ENCODE data around the gene TLR3.
"Not testable (repeated sequence)": the region's sequence is repeated elsewhere in the genome, so short reads cannot be mapped to it uniquely, and the experiment has no call there.

The TLR3 gene

GRCh38 chr4:186068581-186069348 is at the start of gene TLR3:
TLR3 (plus strand) TSS chr4:186069156; CDS start chr4:186076620, 7,464 bp downstream.
- DNase-seq = no peak

GRCh38 chr4:186019269-186019668 is 49.7 kb upstream of the TLR3 start:
- DNase-seq = no peak

GRCh38 chr4:186020106-186020792 is 48.7 kb upstream of the TLR3 start:
- DNase-seq = no peak

- no peak for DNase-seq
Measured at GRCh38 chr4:186020793-186021407, 48.1 kb upstream of the TLR3 start.

GRCh38 chr4:186021461-186022167 is 47.3 kb upstream of the TLR3 start:
- DNase-seq = no peak

- no peak for DNase-seq
Measured at GRCh38 chr4:186023975-186024374, 45.0 kb upstream of the TLR3 start.

GRCh38 chr4:186024637-186025407 is 44.1 kb upstream of the TLR3 start:
- DNase-seq = no peak

- DNase-seq = no peak
Measured at GRCh38 chr4:186025408-186025690, 43.6 kb upstream of the TLR3 start.

GRCh38 chr4:186027405-186027804 is 41.6 kb upstream of the TLR3 start:
- no peak for DNase-seq

GRCh38 chr4:186029571-186030398 is 39.2 kb upstream of the TLR3 start:
- DNase-seq = peak; percentile 28

GRCh38 chr4:186030399-186030775 is 38.6 kb upstream of the TLR3 start:
- DNase-seq = no peak

- no peak for DNase-seq
Measured at GRCh38 chr4:186030795-186031194, 38.2 kb upstream of the TLR3 start.

- no peak for DNase-seq
Measured at GRCh38 chr4:186032259-186032658, 36.7 kb upstream of the TLR3 start.

- no peak for DNase-seq
Measured at GRCh38 chr4:186033027-186033426, 35.9 kb upstream of the TLR3 start.

GRCh38 chr4:186034613-186035012 is 34.3 kb upstream of the TLR3 start:
- not testable (repeated sequence) for DNase-seq

GRCh38 chr4:186036976-186037581 is 31.9 kb upstream of the TLR3 start:
- no peak for DNase-seq

- DNase-seq = peak; percentile 33
Measured at GRCh38 chr4:186037692-186038658, 31.0 kb upstream of the TLR3 start.

- DNase-seq = no peak
Measured at GRCh38 chr4:186039697-186040096, 29.3 kb upstream of the TLR3 start.

- no peak for DNase-seq
Measured at GRCh38 chr4:186040316-186040715, 28.6 kb upstream of the TLR3 start.

GRCh38 chr4:186047501-186047900 is 21.5 kb upstream of the TLR3 start:
- not testable (repeated sequence) for DNase-seq
